ENCODE measurements around the gene PLN.

PLN gene

GRCh38 chr6:118559659-118560058, 11.6 kb downstream of the PLN start:
- no peak overlapping the region for H3K4me3 ChIP-seq (ENCODE audit: low read depth, low read length)
- DNase-seq (ENCODE audit: low read depth) = no peak
- TF ChIP-seq CTCF (IDR thresholded peaks at IDR 0.05; ENCODE audit: control insufficient read depth, extremely low read depth, insufficient read depth) = no peak

GRCh38 chr6:118562248-118562647, 14.2 kb downstream of the PLN start:
- no peak for DNase-seq (ENCODE audit: low read depth)
- TF ChIP-seq CTCF (IDR thresholded peaks at IDR 0.05; ENCODE audit: control insufficient read depth, extremely low read depth, insufficient read depth) = no peak
- H3K4me3 ChIP-seq (ENCODE audit: low read depth, low read length) = no peak overlapping the region

GRCh38 chr6:118562959-118563358, 14.9 kb downstream of the PLN start:
- TF ChIP-seq CTCF (IDR thresholded peaks at IDR 0.05; ENCODE audit: control insufficient read depth, extremely low read depth, insufficient read depth) = no peak
- H3K4me3 ChIP-seq (ENCODE audit: low read depth, low read length) = no peak overlapping the region
- no peak for DNase-seq (ENCODE audit: low read depth)

- H3K4me3 ChIP-seq (ENCODE audit: low read depth, low read length) = no peak overlapping the region
- TF ChIP-seq CTCF (IDR thresholded peaks at IDR 0.05; ENCODE audit: control insufficient read depth, extremely low read depth, insufficient read depth) = peak; percentile 80
- DNase-seq (ENCODE audit: low read depth) = peak; percentile 50
Observed at GRCh38 chr6:118565311-118565960, 17.3 kb downstream of the PLN start.

- TF ChIP-seq CTCF (IDR thresholded peaks at IDR 0.05; ENCODE audit: control insufficient read depth, extremely low read depth, insufficient read depth) = no peak
- DNase-seq (ENCODE audit: low read depth) = no peak
- no peak overlapping the region for H3K4me3 ChIP-seq (ENCODE audit: low read depth, low read length)
Observed at GRCh38 chr6:118567974-118568373, 19.9 kb downstream of the PLN start.

- H3K4me3 ChIP-seq (ENCODE audit: low read depth, low read length) = no peak overlapping the region
- no peak for TF ChIP-seq CTCF (IDR thresholded peaks at IDR 0.05; ENCODE audit: control insufficient read depth, extremely low read depth, insufficient read depth)
- DNase-seq (ENCODE audit: low read depth) = no peak
Observed at GRCh38 chr6:118569498-118569897, 21.4 kb downstream of the PLN start.

GRCh38 chr6:118571121-118571520, 23.0 kb downstream of the PLN start:
- no peak for TF ChIP-seq CTCF (IDR thresholded peaks at IDR 0.05; ENCODE audit: control insufficient read depth, extremely low read depth, insufficient read depth)
- DNase-seq (ENCODE audit: low read depth) = no peak
- H3K4me3 ChIP-seq (ENCODE audit: low read depth, low read length) = no peak overlapping the region

All from LNCaP clone FGC (cell line).